Measurements from ENCODE around the gene KIAA1217. TPM values are rescaled to one million over a fixed set of nuclear protein-coding genes. Genes with fewer than 3 reads are reported as not detected.

The KIAA1217 gene
- total RNA-seq, 4 donors from 2014 or later: 34.8 to 66.8 (median 52.9) TPM

GRCh38 chr10:24206334-24206733 is 2.6 kb upstream of the KIAA1217 start:
- H3K4me3 ChIP-seq (ENCODE audit: low read depth, poor library complexity, severe bottlenecking): no peak overlapping the region
- intact Hi-C loops (cut with DNase I; ENCODE audit: low total_unique reads): loop anchor here (10.0 kb wide), 1 partner anchor 212 kb away; no protein-coding TSS in a partner anchor
- 70 to 82% methylated on average over 2 of the region's 2 CpGs for WGBS, 2 donors

GRCh38 chr10:24206926-24207325 is 2.0 kb upstream of the KIAA1217 start:
- DNase-seq (ENCODE audit: low spot score in 2 of 2): no peak
- TF ChIP-seq POLR2A (IDR thresholded peaks at IDR 0.05) (no peak), CTCF (IDR thresholded peaks at IDR 0.05) (no peak)
- WGBS, 2 donors: 56 to 77% methylated on average over 3 of the region's 3 CpGs
- intact Hi-C loops (cut with DNase I; ENCODE audit: low total_unique reads): loop anchor here (10.0 kb wide), 1 partner anchor 212 kb away; no protein-coding TSS in a partner anchor
- H3K4me3 ChIP-seq (ENCODE audit: low read depth, poor library complexity, severe bottlenecking): no peak overlapping the region

More at GRCh38 chr10:24206334-24206733, 2.6 kb upstream of the KIAA1217 start:
- no peak for DNase-seq (ENCODE audit: low spot score in 2 of 2)
- TF ChIP-seq CTCF (IDR thresholded peaks at IDR 0.05) (no peak), POLR2A (IDR thresholded peaks at IDR 0.05) (no peak)

GRCh38 chr10:24207341-24207740 is 1.6 kb upstream of the KIAA1217 start:
- intact Hi-C loops (cut with DNase I; ENCODE audit: low total_unique reads): loop anchor here (10.0 kb wide), 1 partner anchor 213 kb away; no protein-coding TSS in a partner anchor
- no peak for DNase-seq (ENCODE audit: low spot score in 2 of 2)
- 66 to 72% methylated on average over 5 of the region's 5 CpGs for WGBS, 2 donors
- no peak overlapping the region for H3K4me3 ChIP-seq (ENCODE audit: low read depth, poor library complexity, severe bottlenecking)
- no peak for TF ChIP-seq CTCF (IDR thresholded peaks at IDR 0.05)
- no peak for TF ChIP-seq POLR2A (IDR thresholded peaks at IDR 0.05)

GRCh38 chr10:24207781-24208611 is 942 bp upstream of the KIAA1217 start:
- no peak overlapping the region for H3K4me3 ChIP-seq (ENCODE audit: low read depth, poor library complexity, severe bottlenecking)
- intact Hi-C loops (cut with DNase I; ENCODE audit: low total_unique reads): loop anchor here (10.0 kb wide), 1 partner anchor 213 kb away; no protein-coding TSS in a partner anchor
- TF ChIP-seq CTCF (IDR thresholded peaks at IDR 0.05): no peak
- TF ChIP-seq POLR2A (IDR thresholded peaks at IDR 0.05): no peak
- peak in 1 of 2 donors; percentile 14 for DNase-seq (ENCODE audit: low spot score in 2 of 2)
- 51 to 52% methylated on average over 13 of the region's 13 CpGs for WGBS, 2 donors

- 2 to 4% methylated on average over 5 of the region's 5 CpGs for WGBS, 2 donors
- H3K4me3 ChIP-seq (ENCODE audit: low read depth, poor library complexity, severe bottlenecking): no peak overlapping the region
- no peak for TF ChIP-seq CTCF (IDR thresholded peaks at IDR 0.05)
- TF ChIP-seq POLR2A (IDR thresholded peaks at IDR 0.05): no peak
- peak; percentile 32 to 68 for DNase-seq (ENCODE audit: low spot score in 2 of 2)
- intact Hi-C loops (cut with DNase I; ENCODE audit: low total_unique reads): loop anchor here (10.0 kb wide), 1 partner anchor 215 kb away; no protein-coding TSS in a partner anchor
These were observed 464 bp downstream of the KIAA1217 start for GRCh38 chr10:24209432-24209771.

All from lower leg skin (tissue), 4 donors.